Stimulated activated naive CD8-positive, alpha-beta T cell treated with anti-CD3 and anti-CD28 coated beads, Interleukin-15, amount 100 ng/mL, for 72 hours (primary cell): ENCODE results near the gene USH1G.
A peak's percentile ranks its signal among the peaks of the same experiment; 100 is the strongest.

Experiments used
- ATAC-seq: fragments of 150-1000 bp; cut with Tn5 transposase; 2 replicates; pipeline ENCODE4 v1.10.0; 2021; ENCODE audit warnings: mild to moderate bottlenecking, moderate library complexity
- DNase-seq, 2 donors: peaks; one replicate each; pipeline ENCODE4 v3.0.0; 2021 to 2022
- H3K27ac Mint-ChIP-seq, 2 donors: one replicate each; pipeline ENCODE4 v1.8.0; 2022; ENCODE audit warnings: mild to moderate bottlenecking in 2 of 2, mixed read lengths in 2 of 2, moderate library complexity in 2 of 2
- H3K27me3 Mint-ChIP-seq: one replicate; pipeline ENCODE4 v1.8.0; 2022; ENCODE audit warnings: mixed read lengths
- H3K4me1 Mint-ChIP-seq: one replicate; pipeline ENCODE4 v1.8.0; 2022; ENCODE audit warnings: mild to moderate bottlenecking, mixed read lengths
- H3K4me3 Mint-ChIP-seq, 2 donors: one replicate each; pipeline ENCODE4 v1.8.0; 2022; ENCODE audit warnings: mild to moderate bottlenecking in 2 of 2, mixed read lengths in 2 of 2, moderate library complexity in 1 of 2
- H3K9me3 Mint-ChIP-seq, 2 donors: one replicate each; pipeline ENCODE4 v1.8.0; 2022; ENCODE audit warnings: mixed read lengths in 2 of 2

The USH1G gene

GRCh38 chr17:74866198-74866835 lies 56.7 kb downstream of the USH1G start:
- no peak for DNase-seq
- no peaks in the 10 kb centered on the region for H3K9me3 Mint-ChIP-seq
- ATAC-seq, result no peak
- H3K27ac Mint-ChIP-seq, result peak overlapping the region in 1 of 2 donors; percentile 50
- peaks cover 17% of the 10 kb centered on the region for H3K4me1 Mint-ChIP-seq
- H3K4me3 Mint-ChIP-seq, result no peak overlapping the region
- peaks cover 24% of the 10 kb centered on the region for H3K27me3 Mint-ChIP-seq
